Left hindlimb (tissue), 1 donor: Measurements from ENCODE around the gene KLF14.
"Not testable (repeated sequence)": the region's sequence is repeated elsewhere in the genome, so short reads cannot be mapped to it uniquely, and the experiment has no call there.

Experiments
- DNase-seq: peaks from one replicate; pipeline ENCODE4 v3.0.0-alpha.2; 2018

KLF14 gene

GRCh38 chr7:130712416-130712815 lies 21.6 kb downstream of the KLF14 start:
- no peak for DNase-seq

GRCh38 chr7:130708766-130709165 lies 25.2 kb downstream of the KLF14 start:
- no peak for DNase-seq

DNA sequence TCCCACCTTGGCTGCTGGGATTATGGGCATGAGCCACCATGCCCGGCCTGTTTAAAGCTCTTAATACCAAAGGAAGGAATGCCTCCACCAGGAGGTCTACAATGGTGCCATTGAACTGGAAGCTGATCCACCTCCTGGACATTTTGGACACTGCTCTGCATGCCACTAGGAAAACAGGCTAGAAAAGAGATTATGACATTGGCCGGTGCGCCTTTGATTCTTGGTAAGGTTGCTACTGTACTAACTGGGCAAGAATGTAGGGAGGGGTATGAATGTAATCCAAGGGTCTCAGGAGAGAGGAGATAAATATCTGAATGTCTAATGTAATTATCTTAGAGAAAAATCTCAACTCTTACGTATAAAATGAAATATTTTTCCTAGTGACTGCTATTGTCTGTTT lies 26.0 kb downstream of the KLF14 start:
- no peak for DNase-seq

GRCh38 chr7:130703851-130704250 lies 30.2 kb downstream of the KLF14 start:
- DNase-seq, result no peak

- no peak for DNase-seq
Measured at GRCh38 chr7:130701650-130702049, 32.4 kb downstream of the KLF14 start.

- DNase-seq, result no peak
Measured at GRCh38 chr7:130700760-130701159, 33.2 kb downstream of the KLF14 start.

GRCh38 chr7:130699686-130700085 lies 34.3 kb downstream of the KLF14 start:
- DNase-seq, result no peak

DNA sequence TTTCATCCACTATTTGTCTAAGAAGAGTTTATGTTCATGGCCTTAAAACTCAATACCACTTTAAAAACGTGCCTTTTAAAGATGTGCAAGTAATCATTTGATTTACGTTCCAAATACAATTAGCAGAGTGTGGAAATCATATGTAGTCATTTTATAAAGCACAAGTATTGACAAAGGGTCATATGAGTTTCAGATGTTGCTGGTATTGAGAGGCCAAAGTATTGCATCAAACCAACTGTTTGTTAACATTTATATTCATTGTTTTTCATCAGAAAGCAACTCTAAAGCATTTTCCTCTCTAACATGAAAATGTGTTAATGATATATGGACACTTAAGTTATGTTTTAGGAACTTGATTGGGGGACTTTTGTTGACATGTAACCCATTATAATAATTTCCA lies 36.2 kb downstream of the KLF14 start:
- no peak for DNase-seq

DNA sequence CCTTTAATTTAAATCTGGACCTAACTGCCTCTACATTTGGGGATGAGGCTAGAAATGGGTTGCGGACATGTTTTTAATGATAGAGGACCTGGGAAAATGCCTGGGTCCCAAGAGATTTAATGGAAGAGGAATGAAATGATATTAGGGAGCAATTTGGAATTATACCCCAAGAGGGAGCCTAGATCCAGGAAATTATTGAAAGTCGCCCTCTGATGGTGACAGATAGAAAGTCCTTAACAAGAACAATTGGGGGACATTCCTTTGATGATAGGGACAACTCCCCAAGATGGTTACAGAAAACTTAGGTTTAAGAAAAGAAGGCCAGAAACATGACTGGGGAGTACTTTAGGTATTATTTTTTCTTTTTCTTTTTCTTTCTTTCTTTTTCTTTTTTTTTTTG lies 38.2 kb downstream of the KLF14 start:
- DNase-seq, result no peak

- DNase-seq, result not testable (repeated sequence)
Measured at GRCh38 chr7:130692396-130692795, 41.6 kb downstream of the KLF14 start.

- DNase-seq, result no peak
Measured at GRCh38 chr7:130689683-130690082, 44.3 kb downstream of the KLF14 start.

GRCh38 chr7:130683026-130683425 lies 51.0 kb downstream of the KLF14 start:
- no peak for DNase-seq
